Measurements from ENCODE around the gene CNTN5. TPM values are rescaled to one million over a fixed set of nuclear protein-coding genes. Genes with fewer than 3 reads are reported as not detected.

The CNTN5 gene
- total and polyA plus RNA-seq, 10 of the 15 experiments (the other 5 are each of a cell fraction or from before 2014, with no cell fraction given): 0.01 TPM; not detected in 9

DNA sequence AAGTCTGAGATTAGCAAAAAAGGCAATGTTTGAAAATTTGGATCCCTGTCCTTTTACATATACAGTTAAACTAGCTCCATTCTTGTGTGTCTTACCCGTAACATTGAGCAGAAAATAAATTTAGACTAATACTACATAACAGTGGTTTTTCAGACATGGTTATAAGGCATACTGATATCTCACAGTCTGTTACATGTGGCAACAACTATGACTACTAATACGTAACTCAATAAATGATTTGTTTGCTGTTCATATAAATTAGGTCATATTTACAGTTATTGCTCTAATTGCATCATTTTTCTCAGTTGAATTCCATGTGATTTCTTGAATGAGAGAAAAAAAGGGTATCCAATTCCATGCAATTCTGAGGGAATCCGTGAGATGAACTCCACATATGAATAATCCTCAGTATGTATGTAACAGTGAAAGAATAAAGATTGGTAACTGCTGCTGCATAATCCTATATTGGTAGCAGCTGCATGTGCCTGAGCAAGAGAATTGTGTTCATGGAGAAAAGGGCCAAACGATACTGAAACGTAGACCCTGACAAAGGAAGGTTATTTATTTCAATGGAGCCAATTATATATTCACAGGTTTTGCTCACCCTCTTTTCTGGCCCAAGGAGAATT, 1275.4 kb downstream of the CNTN5 start (continued):
- TF ChIP-seq, protein P1, sequence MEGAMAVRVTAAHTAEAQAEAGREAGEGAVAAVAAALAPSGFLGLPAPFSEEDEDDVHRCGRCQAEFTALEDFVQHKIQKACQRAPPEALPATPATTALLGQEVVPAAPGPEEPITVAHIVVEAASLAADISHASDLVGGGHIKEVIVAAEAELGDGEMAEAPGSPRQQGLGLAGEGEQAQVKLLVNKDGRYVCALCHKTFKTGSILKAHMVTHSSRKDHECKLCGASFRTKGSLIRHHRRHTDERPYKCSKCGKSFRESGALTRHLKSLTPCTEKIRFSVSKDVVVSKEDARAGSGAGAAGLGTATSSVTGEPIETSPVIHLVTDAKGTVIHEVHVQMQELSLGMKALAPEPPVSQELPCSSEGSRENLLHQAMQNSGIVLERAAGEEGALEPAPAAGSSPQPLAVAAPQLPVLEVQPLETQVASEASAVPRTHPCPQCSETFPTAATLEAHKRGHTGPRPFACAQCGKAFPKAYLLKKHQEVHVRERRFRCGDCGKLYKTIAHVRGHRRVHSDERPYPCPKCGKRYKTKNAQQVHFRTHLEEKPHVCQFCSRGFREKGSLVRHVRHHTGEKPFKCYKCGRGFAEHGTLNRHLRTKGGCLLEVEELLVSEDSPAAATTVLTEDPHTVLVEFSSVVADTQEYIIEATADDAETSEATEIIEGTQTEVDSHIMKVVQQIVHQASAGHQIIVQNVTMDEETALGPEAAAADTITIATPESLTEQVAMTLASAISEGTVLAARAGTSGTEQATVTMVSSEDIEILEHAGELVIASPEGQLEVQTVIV (IDR thresholded peaks at IDR 0.05; ENCODE audit: borderline replicate concordance, partially characterized antibody): no peak
- no peak for TF ChIP-seq TCF3 (IDR thresholded peaks at IDR 0.05; ENCODE audit: borderline replicate concordance, insufficient read depth, low read depth, low read length)

DNA sequence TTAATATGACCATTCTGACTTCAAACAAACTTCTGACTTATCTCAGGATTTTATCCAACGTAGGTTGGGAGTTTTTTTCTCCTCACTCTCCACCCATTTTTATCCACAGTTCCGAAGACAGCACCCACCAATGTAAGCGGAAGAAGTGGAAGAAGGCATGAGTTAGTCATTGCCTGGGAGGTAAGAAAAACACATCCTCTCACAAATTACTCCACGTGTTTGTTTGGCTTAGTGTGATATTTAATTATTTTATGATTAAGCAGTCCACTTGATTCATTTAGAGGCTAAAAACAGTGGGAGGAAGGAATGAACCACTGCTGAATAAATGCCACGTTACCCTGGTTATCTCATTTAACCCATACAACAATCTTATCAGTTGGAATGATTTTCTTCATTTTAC, 1276.8 kb downstream of the CNTN5 start:
- ChIA-PET RAD21 (ENCODE audit: unreplicated experiment) (no interaction called here), POLR2A (no interaction called here), SMC1A (ENCODE audit: uncharacterized antibody, unreplicated experiment) (no interaction called here), CTCF (no interaction called here)
- no peaks in the 10 kb centered on the region; a peak in 1 of 4 replicates for H3K27me3 ChIP-seq (replicated peaks in 1 of 2; ENCODE audit: control insufficient read depth in 2 of 2, insufficient read depth in 2 of 2, low read length in 1 of 2)
- H3K4me2 ChIP-seq (ENCODE audit: control insufficient read depth, insufficient read depth): no peak overlapping the region
- no peak overlapping the region for H3K27ac ChIP-seq (ENCODE audit: control insufficient read depth, insufficient read depth)
- in situ Hi-C loops (cut with MboI): no loop called here
- no peaks in the 10 kb centered on the region for H3K9me3 ChIP-seq (replicated peaks; ENCODE audit: control insufficient read depth, insufficient read depth, low read length)
- no peak overlapping the region for H2AFZ ChIP-seq (ENCODE audit: control insufficient read depth, low read depth, low read length)
- TF ChIP-seq, protein P2, sequence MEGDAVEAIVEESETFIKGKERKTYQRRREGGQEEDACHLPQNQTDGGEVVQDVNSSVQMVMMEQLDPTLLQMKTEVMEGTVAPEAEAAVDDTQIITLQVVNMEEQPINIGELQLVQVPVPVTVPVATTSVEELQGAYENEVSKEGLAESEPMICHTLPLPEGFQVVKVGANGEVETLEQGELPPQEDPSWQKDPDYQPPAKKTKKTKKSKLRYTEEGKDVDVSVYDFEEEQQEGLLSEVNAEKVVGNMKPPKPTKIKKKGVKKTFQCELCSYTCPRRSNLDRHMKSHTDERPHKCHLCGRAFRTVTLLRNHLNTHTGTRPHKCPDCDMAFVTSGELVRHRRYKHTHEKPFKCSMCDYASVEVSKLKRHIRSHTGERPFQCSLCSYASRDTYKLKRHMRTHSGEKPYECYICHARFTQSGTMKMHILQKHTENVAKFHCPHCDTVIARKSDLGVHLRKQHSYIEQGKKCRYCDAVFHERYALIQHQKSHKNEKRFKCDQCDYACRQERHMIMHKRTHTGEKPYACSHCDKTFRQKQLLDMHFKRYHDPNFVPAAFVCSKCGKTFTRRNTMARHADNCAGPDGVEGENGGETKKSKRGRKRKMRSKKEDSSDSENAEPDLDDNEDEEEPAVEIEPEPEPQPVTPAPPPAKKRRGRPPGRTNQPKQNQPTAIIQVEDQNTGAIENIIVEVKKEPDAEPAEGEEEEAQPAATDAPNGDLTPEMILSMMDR (IDR thresholded peaks at IDR 0.05 in 2 of 3, conservative IDR thresholded peaks at IDR 0.05 in 1 of 3; ENCODE audit: control insufficient read depth in 2 of 3, extremely low read depth in 1 of 3, insufficient read depth in 1 of 3, low read depth in 3 of 3, low read length in 3 of 3): no peak
- no peak overlapping the region for H3K9ac ChIP-seq (ENCODE audit: control insufficient read depth, insufficient read depth, low read length)
- no peaks in the 10 kb centered on the region for H3K4me1 ChIP-seq (ENCODE audit: control insufficient read depth, insufficient read depth, low read length)
- no TSS peak for BruUV-seq (replicated peaks)
- no peaks in the 10 kb centered on the region for H3K36me3 ChIP-seq (ENCODE audit: control insufficient read depth in 2 of 2, insufficient read depth in 2 of 2, low read length in 1 of 2)
- no peak for ATAC-seq
- H3K4me3 ChIP-seq: no peak overlapping the region
- DNase-seq (ENCODE audit: low read depth, low spot score): no peak
- H3K79me2 ChIP-seq (ENCODE audit: control insufficient read depth, insufficient read depth, low read length): no peaks in the 10 kb centered on the region
- H4K20me1 ChIP-seq (ENCODE audit: control insufficient read depth, insufficient read depth): no peaks in the 10 kb centered on the region
- no peak for FAIRE-seq
- 1% methylated on average over 5 of the region's 5 CpGs for WGBS (ENCODE audit: insufficient coverage, insufficient replicate concordance, low lambda C conversion rate, missing lambda C conversion rate)
- intact Hi-C loops (cut with micrococcal nuclease; ENCODE audit: unreplicated experiment): no loop called here
